Activated CD4-positive, alpha-beta T cell treated with anti-CD3 and anti-CD28 coated beads, Interleukin-2, amount 50 U/mL, for 24 hours (primary cell): Measurements from ENCODE around the gene SPOCK1.
"Not testable (repeated sequence)": the region's sequence is repeated elsewhere in the genome, so short reads cannot be mapped to it uniquely, and the experiment has no call there.

Experiments
- DNase-seq, 2 donors: peaks; one replicate each; pipeline ENCODE4 v3.0.0-alpha.2; 2020; ENCODE audit warnings: low read depth in 1 of 2, low spot score in 1 of 2

Gene SPOCK1

DNA sequence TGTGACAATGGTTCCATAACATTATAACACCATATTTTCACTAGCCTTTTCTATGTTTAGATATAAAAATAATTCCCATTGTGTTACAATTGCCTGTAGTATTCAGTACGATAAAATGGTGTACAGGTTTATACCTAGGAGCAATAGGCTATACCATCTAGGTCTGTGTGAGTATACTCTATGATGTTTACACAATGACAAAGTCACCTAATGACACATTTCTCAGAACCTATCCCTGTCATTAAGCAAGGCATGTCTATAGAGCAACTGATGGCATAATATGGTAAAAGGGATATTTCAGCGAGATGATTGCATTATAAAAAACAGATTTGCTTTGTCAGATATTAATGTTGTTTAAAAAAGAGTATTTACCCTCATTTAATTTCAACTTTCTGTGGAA is 517.2 kb downstream of the SPOCK1 start:
- DNase-seq: no peak

DNA sequence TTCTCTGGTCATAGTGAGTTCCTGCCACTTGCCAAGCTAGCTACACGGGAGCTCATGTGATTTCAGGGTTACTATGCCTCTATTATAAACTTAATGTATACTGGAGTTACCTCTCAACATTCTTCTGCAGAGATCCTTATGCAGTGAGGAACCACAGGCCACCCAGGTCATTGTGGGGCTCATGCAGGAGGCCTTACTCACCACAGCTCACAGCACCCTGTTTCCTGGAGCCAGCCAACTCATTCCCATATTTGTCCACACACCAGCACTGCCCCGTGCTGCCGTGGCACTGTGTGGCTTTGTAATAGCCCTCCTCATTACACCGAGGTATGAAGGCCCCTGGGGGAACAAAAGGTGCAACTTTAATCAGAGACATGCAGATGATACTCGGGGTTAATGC is 520.0 kb downstream of the SPOCK1 start:
- DNase-seq: no peak

DNA sequence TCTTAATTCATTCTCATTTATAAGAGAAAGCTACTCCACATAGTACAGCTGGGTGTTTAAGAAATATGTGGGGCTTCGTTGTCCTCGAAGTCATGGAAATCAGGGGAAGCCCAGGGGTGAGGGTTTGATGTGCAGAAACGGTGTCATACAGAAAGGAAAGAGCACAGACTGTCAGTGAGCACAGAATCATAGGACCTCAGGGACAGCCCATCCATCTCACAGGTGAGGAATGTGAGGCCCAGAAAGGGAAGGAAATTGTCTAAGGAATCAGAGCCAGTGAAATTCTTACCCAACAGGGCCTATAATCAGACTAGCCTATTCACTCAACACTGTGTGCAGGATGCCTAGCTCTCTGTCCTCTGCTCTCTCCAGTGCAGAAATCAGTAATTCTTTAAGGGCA is 535.6 kb downstream of the SPOCK1 start:
- no peak for DNase-seq

DNA sequence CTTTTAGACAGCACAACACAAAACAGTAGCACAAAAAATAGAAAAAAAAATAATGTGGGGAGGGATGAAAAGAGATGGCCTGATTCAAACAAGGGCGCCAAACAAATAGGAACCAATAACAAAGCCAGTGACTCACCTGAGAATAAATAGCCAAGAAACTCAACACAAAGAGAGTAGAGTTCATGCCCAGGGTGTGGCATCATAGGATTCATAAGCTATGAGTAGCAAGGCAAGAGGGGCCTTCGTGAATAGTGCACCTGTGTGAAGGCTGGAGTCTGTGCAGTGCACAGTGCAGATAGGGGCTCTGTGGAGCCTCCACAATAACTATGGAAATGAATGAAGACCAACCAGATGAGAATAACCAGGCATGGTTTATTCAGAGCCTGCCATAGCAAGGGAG is 541.7 kb downstream of the SPOCK1 start:
- DNase-seq: no peak

DNA sequence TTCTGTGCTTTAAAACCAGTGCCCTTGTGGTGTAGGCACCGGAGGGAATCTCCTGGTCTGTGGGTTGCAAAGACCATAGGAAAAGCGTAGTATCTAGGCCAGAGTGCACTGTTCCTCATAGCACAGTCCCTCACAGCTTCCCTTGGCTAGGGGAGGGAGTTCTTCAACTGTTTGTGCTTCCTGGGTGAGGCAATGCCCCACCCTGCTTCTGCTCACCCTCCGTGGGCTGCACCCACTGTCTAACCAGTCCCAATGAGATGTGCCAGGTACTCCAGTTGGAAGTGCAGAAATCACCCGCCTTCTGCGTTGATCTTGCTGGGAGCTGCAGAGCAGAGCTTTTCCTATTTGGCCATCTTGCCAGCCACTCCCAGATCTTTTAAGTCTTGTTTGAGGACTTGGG is 545.0 kb downstream of the SPOCK1 start:
- not testable (repeated sequence) for DNase-seq

DNA sequence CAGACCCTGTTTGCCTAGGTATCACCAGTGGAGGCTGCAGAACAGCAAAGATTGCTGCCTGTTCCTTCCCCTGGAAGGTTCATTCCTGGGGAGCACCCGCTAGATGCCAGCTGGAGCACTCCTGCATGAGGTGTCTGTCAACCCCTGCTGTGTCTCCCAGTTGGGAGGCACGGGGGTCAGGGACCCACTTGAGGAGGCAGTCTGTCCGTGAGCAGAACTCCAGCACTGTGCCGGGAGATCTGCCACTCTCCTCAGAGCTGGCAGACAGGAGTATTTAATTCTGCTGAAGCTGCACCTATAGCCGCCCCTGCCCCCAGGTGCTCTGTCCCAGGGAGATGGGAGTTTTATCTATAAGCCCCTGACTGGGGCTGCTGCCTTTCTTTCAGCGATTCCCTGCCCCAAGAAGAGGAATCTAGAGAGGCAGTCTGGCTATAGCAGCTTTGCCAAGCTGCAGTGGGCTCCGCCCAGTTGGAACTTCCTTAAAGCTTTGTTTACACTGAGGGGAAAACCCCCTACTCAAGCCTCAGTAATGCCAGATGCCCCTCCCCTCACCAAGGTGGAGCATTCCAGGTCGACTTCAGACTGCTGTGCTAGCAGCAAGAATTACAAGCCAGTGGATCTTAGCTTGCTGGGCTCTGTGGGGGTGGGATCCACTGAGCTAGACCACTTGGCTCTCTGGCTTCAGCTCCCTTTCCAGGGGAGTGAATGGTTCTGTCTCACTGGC is 545.6 kb downstream of the SPOCK1 start:
- not testable (repeated sequence) for DNase-seq

DNA sequence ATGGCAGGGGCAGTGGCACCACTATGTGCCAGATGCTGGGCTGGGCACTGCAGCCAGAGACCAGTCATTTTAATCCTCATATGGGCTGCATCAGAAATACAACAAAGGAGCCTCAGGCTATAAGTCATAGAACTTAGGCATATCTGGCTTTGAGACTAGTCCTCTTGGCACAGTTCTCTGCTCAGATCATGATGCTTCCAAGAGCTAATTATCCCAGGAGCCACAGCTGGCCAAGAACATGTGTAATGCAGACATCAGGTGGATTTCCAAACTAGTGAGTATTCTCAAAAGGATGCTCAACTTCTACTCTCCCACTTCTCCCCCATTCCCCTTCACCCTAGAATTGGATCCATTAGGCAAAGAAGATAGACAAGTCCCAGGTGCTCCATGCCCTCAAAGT is 571.6 kb downstream of the SPOCK1 start:
- no peak for DNase-seq

DNA sequence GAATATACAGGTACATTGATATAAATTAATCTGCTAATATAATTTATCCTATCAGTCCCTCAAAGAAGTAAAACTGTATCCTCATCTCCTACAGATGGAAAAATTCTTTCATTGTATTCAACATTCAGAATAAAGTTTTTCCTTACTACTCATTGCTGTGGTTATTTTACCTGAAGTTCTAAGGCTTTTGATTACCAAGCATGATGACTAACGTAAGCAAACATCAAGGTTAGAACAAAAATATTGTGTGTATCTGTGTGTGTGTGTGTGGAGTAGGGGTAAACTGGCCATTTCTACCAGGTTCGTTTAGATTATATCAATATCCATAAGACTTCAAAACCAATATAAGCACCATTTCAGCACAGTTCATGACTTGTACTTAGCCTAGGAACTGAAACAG is 573.1 kb downstream of the SPOCK1 start:
- no peak for DNase-seq
